ENCODE measurements around the gene SPAST. TPM values are rescaled to one million over a fixed set of nuclear protein-coding genes. Genes with fewer than 3 reads are reported as not detected.

SPAST gene
- total and polyA plus RNA-seq, 9 of the 15 experiments (the other 6 are each of a cell fraction or from before 2014, with no cell fraction given) = 7.4 to 37.0 (median 19.0) TPM

DNA sequence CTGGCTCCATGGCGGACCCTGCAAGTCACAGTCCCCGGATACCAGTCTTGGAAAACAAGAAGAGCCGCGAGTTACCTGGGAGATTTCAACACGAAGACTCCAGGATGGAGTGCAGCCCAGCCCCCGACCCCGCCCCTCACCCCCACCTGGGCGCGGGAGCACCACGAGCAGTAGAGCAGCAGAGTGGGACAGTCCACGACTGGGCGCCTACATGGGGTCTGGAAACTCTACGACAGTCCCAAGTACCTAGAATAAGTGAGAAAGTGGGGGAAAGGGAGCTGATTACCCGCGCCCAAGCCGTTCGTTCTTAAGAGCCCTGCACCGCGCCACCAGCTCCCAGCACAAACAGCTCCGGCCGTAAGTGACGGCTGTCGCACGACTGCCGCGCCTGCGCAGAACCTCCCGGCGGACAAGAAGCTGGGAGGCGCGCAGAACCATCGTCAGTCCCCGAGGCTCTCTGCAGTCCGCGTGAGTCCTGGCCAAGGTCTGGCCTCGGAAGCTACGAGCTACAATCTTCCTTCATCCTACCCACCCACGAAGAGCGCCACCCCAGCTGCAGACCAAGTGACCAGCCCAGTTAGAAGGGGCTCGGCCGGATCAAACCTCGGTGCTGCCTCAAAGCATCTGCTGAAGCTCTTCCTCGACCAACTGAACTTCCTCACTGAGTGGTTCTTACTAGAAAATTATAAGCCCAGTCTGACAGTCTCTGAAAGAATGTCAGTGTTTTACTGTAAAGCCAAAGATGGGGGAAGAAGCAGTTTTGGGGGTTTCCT lies 23.7 kb upstream of the SPAST start, which contains the start of gene DPY30 (continued):
- TF ChIP-seq, protein P1, sequence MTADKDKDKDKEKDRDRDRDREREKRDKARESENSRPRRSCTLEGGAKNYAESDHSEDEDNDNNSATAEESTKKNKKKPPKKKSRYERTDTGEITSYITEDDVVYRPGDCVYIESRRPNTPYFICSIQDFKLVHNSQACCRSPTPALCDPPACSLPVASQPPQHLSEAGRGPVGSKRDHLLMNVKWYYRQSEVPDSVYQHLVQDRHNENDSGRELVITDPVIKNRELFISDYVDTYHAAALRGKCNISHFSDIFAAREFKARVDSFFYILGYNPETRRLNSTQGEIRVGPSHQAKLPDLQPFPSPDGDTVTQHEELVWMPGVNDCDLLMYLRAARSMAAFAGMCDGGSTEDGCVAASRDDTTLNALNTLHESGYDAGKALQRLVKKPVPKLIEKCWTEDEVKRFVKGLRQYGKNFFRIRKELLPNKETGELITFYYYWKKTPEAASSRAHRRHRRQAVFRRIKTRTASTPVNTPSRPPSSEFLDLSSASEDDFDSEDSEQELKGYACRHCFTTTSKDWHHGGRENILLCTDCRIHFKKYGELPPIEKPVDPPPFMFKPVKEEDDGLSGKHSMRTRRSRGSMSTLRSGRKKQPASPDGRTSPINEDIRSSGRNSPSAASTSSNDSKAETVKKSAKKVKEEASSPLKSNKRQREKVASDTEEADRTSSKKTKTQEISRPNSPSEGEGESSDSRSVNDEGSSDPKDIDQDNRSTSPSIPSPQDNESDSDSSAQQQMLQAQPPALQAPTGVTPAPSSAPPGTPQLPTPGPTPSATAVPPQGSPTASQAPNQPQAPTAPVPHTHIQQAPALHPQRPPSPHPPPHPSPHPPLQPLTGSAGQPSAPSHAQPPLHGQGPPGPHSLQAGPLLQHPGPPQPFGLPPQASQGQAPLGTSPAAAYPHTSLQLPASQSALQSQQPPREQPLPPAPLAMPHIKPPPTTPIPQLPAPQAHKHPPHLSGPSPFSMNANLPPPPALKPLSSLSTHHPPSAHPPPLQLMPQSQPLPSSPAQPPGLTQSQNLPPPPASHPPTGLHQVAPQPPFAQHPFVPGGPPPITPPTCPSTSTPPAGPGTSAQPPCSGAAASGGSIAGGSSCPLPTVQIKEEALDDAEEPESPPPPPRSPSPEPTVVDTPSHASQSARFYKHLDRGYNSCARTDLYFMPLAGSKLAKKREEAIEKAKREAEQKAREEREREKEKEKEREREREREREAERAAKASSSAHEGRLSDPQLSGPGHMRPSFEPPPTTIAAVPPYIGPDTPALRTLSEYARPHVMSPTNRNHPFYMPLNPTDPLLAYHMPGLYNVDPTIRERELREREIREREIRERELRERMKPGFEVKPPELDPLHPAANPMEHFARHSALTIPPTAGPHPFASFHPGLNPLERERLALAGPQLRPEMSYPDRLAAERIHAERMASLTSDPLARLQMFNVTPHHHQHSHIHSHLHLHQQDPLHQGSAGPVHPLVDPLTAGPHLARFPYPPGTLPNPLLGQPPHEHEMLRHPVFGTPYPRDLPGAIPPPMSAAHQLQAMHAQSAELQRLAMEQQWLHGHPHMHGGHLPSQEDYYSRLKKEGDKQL (CRISPR knock-in tag; IDR thresholded peaks at IDR 0.05; ENCODE audit: borderline replicate concordance) = no peak
- peak; percentile 13; the same call in 1 of the 2 replicates for TF ChIP-seq ZEB2 (IDR thresholded peaks at IDR 0.05)
- TF ChIP-seq NCOR1 (IDR thresholded peaks at IDR 0.05) = peak; percentile 35
- 0 out of 2 replicates have a peak, but pooled peaks have one; percentile 11 for TF ChIP-seq MYNN (IDR thresholded peaks at IDR 0.05)
- no peak for TF ChIP-seq MYNN (CRISPR knock-in tag; IDR thresholded peaks at IDR 0.05)
- no peak for TF ChIP-seq ZNF134 (CRISPR knock-in tag; conservative IDR thresholded peaks at IDR 0.05)
- TF ChIP-seq SMC3 (conservative IDR thresholded peaks at IDR 0.05; ENCODE audit: insufficient read depth, low read depth, low read length) = 0 out of 2 replicates have a peak, but pooled peaks have one; percentile 2
- TF ChIP-seq SMARCA4 (IDR thresholded peaks at IDR 0.05) = 0 out of 2 replicates have a peak, but pooled peaks have one; percentile 18
- TF ChIP-seq ZNF175 (CRISPR knock-in tag; IDR thresholded peaks at IDR 0.05; ENCODE audit: low read depth) = no peak
- peak; percentile 84; the same call in 1 of the 2 replicates for TF ChIP-seq CBX1 (IDR thresholded peaks at IDR 0.05; ENCODE audit: low read depth)

All from K562 (cell line).